Neural cell (in vitro differentiated cells): ENCODE results near the gene PRRX2. TPM values are rescaled to one million over a fixed set of nuclear protein-coding genes. Genes with fewer than 3 reads are reported as not detected.

ENCODE experiments used
- H2AFZ ChIP-seq: fragments of 200-600, 300-800 bp; sonication (generic), shearing (Covaris generic); 2 replicates; pipeline ENCODE4 v1.6.0; 2014; ENCODE audit warnings: low read depth, mild to moderate bottlenecking, antibody characterized with exemption, low read length, moderate library complexity
- H3F3A ChIP-seq: fragments of 200-600 bp; shearing (Covaris generic); 2 replicates; pipeline ENCODE4 v1.6.1; 2016; ENCODE audit warnings: mild to moderate bottlenecking, moderate library complexity, mixed read lengths, antibody characterized with exemption, low read length; ENCODE audit not compliant: insufficient read depth, poor library complexity, severe bottlenecking
- H3K27ac ChIP-seq: fragments of 200-600, 300-800 bp; sonication (generic), shearing (Covaris generic); 2 replicates; pipeline ENCODE4 v1.5.1; 2014; ENCODE audit warnings: mild to moderate bottlenecking, low read length, moderate library complexity
- H3K27me3 ChIP-seq: fragments of 300-800, 200-600 bp; sonication (generic), shearing (Covaris generic); 2 replicates; pipeline ENCODE4 v1.6.0; 2014; ENCODE audit warnings: mild to moderate bottlenecking, low read depth, low read length, moderate library complexity; ENCODE audit not compliant: insufficient read depth
- H3K36me3 ChIP-seq: fragments of 300-800, 200-600 bp; sonication (generic), shearing (Covaris generic); 2 replicates; pipeline ENCODE4 v1.5.1; 2014; ENCODE audit warnings: mild to moderate bottlenecking, antibody characterized with exemption, low read length, moderate library complexity; ENCODE audit not compliant: insufficient read depth
- H3K4me2 ChIP-seq: fragments of 300-800, 200-600 bp; sonication (generic), shearing (Covaris generic); 2 replicates; pipeline ENCODE4 v1.6.0; 2014; ENCODE audit warnings: mild to moderate bottlenecking, low read length
- H3K4me3 ChIP-seq: fragments of 300-800, 200-600 bp; sonication (generic), shearing (Covaris generic); 2 replicates; pipeline ENCODE4 v1.5.1; 2014; ENCODE audit warnings: mild to moderate bottlenecking, low read length, moderate library complexity
- H3K79me2 ChIP-seq: fragments of 200-600 bp; shearing (Covaris generic); replicated peaks from 2 replicates; pipeline ENCODE4 v1.6.0; 2014; ENCODE audit warnings: mild to moderate bottlenecking, low read length, moderate library complexity; ENCODE audit not compliant: insufficient read depth
- H3K9ac ChIP-seq: fragments of 300-800, 200-600 bp; sonication (generic), shearing (Covaris generic); 2 replicates; pipeline ENCODE4 v1.6.1; 2016; ENCODE audit warnings: mild to moderate bottlenecking, low read length, mixed read lengths
- H3K9me2 ChIP-seq: fragments of 200-600 bp; shearing (Covaris generic); 2 replicates; pipeline ENCODE4 v1.6.1; 2016; ENCODE audit warnings: mild to moderate bottlenecking, low read length, mixed read lengths; ENCODE audit not compliant: insufficient read depth
- H3K9me3 ChIP-seq: fragments of 200-600, 300-800 bp; sonication (generic), shearing (Covaris generic); 2 replicates; pipeline ENCODE4 v1.6.1; 2016; ENCODE audit warnings: mild to moderate bottlenecking, mixed run types, low read length, moderate library complexity, mixed read lengths
- H4K20me1 ChIP-seq: fragments of 200-600 bp; shearing (Covaris generic); 2 replicates; pipeline ENCODE4 v1.6.1; 2016; ENCODE audit warnings: mild to moderate bottlenecking, mixed run types; ENCODE audit not compliant: insufficient read depth
- CTCF ChIP-seq: fragments of 450-650 bp; IDR thresholded peaks from 2 replicates; pipeline ENCODE4 v1.5.1; 2014; ENCODE audit warnings: antibody characterized with exemption, mild to moderate bottlenecking, moderate library complexity; ENCODE audit not compliant: poor library complexity, severe bottlenecking
- EP300 ChIP-seq: fragments of 450-650 bp; conservative IDR thresholded peaks from 2 replicates; pipeline ENCODE4 v1.6.1; 2014; ENCODE audit warnings: antibody characterized with exemption, mild to moderate bottlenecking, moderate library complexity; ENCODE audit not compliant: poor library complexity, severe bottlenecking
- EZH2 ChIP-seq: fragments of 200-600, 300-800 bp; shearing (Covaris generic), sonication (generic); IDR thresholded peaks from 2 replicates; pipeline ENCODE4 v1.6.1; 2014; ENCODE audit warnings: antibody characterized with exemption, low read length, borderline replicate concordance, mild to moderate bottlenecking; ENCODE audit not compliant: insufficient read depth, poor library complexity, severe bottlenecking
- MXI1 ChIP-seq: fragments of 450-650 bp; conservative IDR thresholded peaks from 2 replicates; pipeline ENCODE4 v1.6.1; 2014; ENCODE audit warnings: antibody characterized with exemption, mild to moderate bottlenecking; ENCODE audit not compliant: poor library complexity, severe bottlenecking
- POLR2AphosphoS5 ChIP-seq: IDR thresholded peaks from 2 replicates; pipeline ENCODE4 v1.6.1; 2012
- RAD21 ChIP-seq: fragments of 450-650 bp; conservative IDR thresholded peaks from 2 replicates; pipeline ENCODE4 v1.6.1; 2014; ENCODE audit warnings: antibody characterized with exemption, mild to moderate bottlenecking, moderate library complexity
- REST ChIP-seq: IDR thresholded peaks from 2 replicates; pipeline ENCODE4 v1.6.1; 2012; ENCODE audit warnings: borderline replicate concordance
- SMC3 ChIP-seq: fragments of 450-650 bp; conservative IDR thresholded peaks from 2 replicates; pipeline ENCODE4 v1.6.1; 2014; ENCODE audit warnings: antibody characterized with exemption, mild to moderate bottlenecking, moderate library complexity; ENCODE audit not compliant: poor library complexity
- TAF1 ChIP-seq: IDR thresholded peaks from 2 replicates; pipeline ENCODE4 v1.6.1; 2012; ENCODE audit warnings: low read depth
- polyA plus RNA-seq: library from polyadenylated mRNA; depleted of rRNA; stranded (reverse); fragments of >200 nt; gene quantifications from 2 replicates; pipeline ENCODE4 v1.2.3, GENCODE V29; 2014

The PRRX2 gene
- polyA plus RNA-seq, 1 donor from 2014 or later: not detected

GRCh38 chr9:129737479-129738274, 72.2 kb downstream of the PRRX2 start:
- Histone ChIP-seq H2AFZ (no peak overlapping the region), H3K9ac (no peak overlapping the region), H4K20me1 (no peaks in the 10 kb centered on the region), H3K79me2 (no peaks in the 10 kb centered on the region), H3K4me3 (peak overlapping the region; percentile 39), H3K9me2 (no peaks in the 10 kb centered on the region), H3K36me3 (no peaks in the 10 kb centered on the region), H3K9me3 (no peaks in the 10 kb centered on the region), H3K4me2 (no peak overlapping the region), H3K27ac (no peak overlapping the region), H3K27me3 (peaks cover 4% of the 10 kb centered on the region), H3F3A (no peaks in the 10 kb centered on the region)
- no peak for TF ChIP-seq TAF1
- TF ChIP-seq SMC3: peak; percentile 71
- no peak for TF ChIP-seq POLR2AphosphoS5
- TF ChIP-seq EP300: no peak
- peak; percentile 58 for TF ChIP-seq RAD21
- TF ChIP-seq CTCF: peak; percentile 76

GRCh38 chr9:129739432-129739831, 74.0 kb downstream of the PRRX2 start:
- H3F3A ChIP-seq: no peaks in the 10 kb centered on the region
- H3K27me3 ChIP-seq: peaks cover 4% of the 10 kb centered on the region
- no peaks in the 10 kb centered on the region for H3K79me2 ChIP-seq
- no peak overlapping the region for H3K9ac ChIP-seq
- H3K9me2 ChIP-seq: no peaks in the 10 kb centered on the region
- no peak for TF ChIP-seq EP300
- TF ChIP-seq EZH2: no peak
- TF ChIP-seq RAD21: no peak
- no peak for TF ChIP-seq SMC3
- TF ChIP-seq POLR2AphosphoS5: no peak
- no peak for TF ChIP-seq CTCF
- no peak for TF ChIP-seq TAF1
- no peak for TF ChIP-seq REST
- TF ChIP-seq MXI1: no peak
- H2AFZ ChIP-seq: no peak overlapping the region
- no peaks in the 10 kb centered on the region for H3K36me3 ChIP-seq
- H3K4me2 ChIP-seq: no peak overlapping the region
- no peak overlapping the region for H3K4me3 ChIP-seq
- H3K9me3 ChIP-seq: no peaks in the 10 kb centered on the region
- no peak overlapping the region for H3K27ac ChIP-seq
- H4K20me1 ChIP-seq: no peaks in the 10 kb centered on the region
